GM18909 (cell line): Measurements from ENCODE around the gene CACNA1G.
A peak's percentile ranks its signal among the peaks of the same experiment; 100 is the strongest.

Experiments used
- ATAC-seq: cut with Tn5 transposase; IDR thresholded peaks from one replicate; pipeline ENCODE4 v1.9.1; 2021; ENCODE audit warnings: mild to moderate bottlenecking; ENCODE audit not compliant: unreplicated experiment, poor library complexity

The CACNA1G gene

DNA sequence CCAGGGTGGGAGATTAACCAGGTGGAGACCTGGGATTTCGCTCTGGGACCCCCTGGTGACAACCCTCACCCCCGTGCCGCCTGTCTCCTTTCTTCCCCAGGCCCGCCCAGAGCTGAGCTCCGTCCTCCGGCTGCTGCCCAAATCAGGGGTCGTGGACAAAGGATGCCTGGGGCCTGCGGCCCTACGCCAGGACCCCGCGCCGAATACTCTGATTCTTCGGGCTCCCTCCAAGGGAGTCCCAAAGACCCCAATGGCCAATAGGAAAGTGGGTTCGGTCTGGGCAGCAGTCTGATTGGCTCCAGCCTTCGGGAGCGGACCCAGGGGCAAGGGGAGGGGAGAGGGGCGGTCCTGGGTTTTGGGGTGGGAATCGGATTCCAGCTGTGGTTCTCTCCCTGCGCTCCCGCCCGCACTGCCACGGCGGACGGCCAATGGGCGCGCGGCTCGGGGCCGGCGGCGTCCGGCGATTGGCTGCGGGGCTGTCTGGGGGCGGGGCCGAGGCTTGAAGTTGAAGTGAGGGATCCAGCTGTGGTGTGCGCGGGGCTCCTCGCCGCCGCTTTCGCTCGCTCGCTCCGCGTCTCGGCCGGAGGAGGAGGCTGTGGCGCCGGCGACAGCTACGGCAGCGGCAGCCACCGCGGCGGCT, at the start of gene CACNA1G:
TSS of gene CACNA1G (plus strand) at position 531 of the 640 bp plus-strand sequence. CDS start 745 bp downstream, outside the sequence.
- peak; percentile 94 for ATAC-seq

DNA sequence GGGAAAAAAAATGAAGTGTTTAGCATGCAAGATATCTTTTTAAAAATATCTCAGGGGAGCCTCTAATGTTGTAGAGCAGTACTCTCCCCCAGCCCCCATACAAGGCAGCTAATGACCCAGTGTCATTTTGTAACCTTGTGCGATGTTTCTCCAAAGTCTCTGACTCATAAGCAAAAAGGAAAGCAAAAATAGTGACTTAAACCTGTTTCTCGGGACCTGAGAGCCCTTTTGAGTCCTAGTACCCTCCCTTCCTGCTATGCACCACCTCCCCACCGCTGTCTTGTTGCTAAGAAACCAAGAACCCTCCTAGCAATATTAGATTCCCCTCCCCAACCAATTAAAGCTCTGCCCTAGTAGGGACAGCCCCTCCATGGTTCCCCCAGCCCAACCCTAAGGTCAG, 49.5 kb upstream of the CACNA1G start:
- ATAC-seq: peak; percentile 80

- no peak for ATAC-seq
These were observed 47.0 kb upstream of the CACNA1G start for GRCh38 chr17:50513495-50513894.

DNA sequence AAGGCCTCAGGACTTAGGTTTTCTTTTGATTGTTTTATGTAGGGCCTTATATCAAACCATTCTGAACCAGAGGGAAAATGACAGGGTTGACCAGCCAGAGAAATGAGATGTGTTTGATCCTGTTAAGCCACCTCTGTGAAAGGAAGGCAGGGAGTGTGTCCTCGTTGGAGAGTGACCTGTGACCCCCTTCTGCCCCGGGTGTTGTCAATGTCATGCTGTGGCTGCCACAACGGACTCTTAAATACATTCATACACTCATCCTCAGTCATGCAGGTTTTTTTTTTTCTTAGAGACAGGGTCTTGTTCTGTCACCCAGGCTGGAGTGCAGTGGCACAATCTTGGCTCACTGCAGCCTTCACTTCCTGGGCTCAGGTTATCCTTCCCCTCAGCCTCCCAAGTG, 46.1 kb upstream of the CACNA1G start:
- ATAC-seq: no peak

- no peak for ATAC-seq
These were observed 45.4 kb upstream of the CACNA1G start for GRCh38 chr17:50514936-50515702.

DNA sequence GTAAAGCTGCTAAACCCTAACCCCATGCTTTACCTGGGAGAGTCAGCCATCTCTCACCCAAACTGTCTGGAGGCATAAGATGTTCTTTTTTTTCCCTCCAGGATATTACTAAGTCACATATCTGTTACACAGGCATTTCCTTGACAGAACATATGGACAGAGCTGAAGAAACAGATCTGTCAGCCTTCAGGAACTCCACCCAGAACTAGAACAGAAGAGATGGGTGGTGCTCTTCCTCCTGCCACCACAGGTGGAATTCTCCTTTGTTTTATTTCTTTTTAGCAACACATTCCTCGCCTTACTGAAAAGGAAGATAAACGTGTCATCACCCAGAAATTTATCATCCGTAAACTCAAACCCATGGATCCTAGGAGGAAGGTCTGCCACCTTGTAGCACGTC, 43.5 kb upstream of the CACNA1G start:
- no peak for ATAC-seq

DNA sequence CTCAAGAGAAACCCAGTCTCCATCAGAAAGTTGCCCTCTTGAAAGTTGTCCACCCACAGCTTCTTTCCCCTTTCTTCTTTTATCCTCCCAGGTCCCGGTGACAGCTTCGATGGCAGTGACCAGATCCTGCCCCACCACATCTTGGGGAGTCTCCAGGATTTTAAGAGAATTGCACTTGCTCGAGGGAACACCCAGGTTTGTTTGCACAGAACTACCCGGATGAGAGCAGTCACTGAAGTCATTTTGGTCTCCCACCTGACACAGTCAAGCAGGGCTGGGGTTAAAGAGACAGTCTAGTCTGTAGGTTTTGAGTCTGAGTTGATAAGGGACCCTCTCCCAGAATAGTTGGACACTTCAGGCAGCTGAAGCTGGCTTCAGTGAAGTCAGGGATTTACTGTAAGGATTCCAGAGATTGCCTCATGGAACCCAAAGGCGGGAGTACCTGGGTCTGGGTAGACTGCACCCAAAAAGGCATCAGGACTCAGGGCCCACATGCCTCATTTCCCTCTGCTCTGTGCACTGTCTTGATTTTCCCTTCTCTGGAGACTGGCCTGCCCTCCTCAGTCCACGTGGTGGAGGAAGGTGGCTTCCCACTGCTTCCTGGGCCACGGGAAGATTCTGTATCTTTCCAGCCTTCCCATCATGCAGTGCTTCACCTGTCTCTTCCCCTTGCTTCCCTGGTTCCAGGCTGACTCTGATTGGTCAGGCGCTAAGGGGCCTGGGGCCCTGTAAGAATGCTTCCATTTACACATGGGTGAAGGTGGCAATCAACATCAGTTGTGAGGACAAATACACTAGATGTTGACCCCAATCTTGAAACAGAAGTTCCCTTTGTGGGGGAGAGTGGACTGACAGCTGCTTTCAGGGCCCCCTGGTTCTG, 42.8 kb upstream of the CACNA1G start:
- no peak for ATAC-seq

- no peak for ATAC-seq
These were observed 42.0 kb upstream of the CACNA1G start for GRCh38 chr17:50518384-50519023.

- no peak for ATAC-seq
These were observed 41.2 kb upstream of the CACNA1G start for GRCh38 chr17:50519141-50519834.

GRCh38 chr17:50520483-50520882, 40.0 kb upstream of the CACNA1G start:
- no peak for ATAC-seq

DNA sequence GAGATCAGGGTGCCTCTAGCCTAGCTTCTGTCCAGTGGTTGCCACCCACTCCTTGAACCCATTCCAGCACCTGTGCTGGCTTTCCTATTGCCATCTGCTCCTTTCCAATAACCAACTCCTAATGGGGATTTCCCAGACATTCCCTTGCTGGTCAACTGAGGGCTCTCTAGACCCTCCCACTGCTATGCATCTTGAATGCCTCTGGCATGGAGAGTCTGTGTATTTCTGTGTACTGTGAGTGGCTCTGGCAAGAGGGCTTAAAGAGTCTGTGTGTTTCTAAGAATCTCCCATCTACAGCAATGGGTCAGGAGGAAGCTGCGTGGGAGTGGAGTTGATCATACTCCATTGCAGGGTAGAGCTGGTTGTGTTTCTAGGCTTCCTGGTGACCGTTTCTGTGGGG, 39.0 kb upstream of the CACNA1G start:
- ATAC-seq: no peak

DNA sequence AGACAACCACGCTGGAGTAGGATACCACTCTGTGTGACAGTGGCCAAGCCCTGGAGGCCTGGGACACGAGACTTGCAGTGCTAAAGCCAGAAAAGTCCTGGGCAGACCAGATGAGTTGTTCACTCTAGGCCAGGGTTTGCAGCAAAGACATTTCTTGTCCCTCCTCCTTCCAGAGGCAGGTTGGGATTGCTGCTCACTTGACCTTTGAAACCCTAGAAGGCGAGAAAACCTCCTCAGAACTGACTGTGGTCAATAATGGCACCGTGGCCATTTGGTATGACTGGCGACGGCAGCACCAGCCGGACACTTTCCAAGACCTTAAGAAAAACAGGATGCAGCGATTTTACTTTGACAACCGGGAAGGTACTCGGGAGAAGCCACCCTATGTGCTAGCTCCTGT, 37.7 kb upstream of the CACNA1G start:
- ATAC-seq: no peak

- no peak for ATAC-seq
These were observed 37.3 kb upstream of the CACNA1G start for GRCh38 chr17:50523208-50523607.

GRCh38 chr17:50524838-50525237, 35.7 kb upstream of the CACNA1G start:
- ATAC-seq: no peak

DNA sequence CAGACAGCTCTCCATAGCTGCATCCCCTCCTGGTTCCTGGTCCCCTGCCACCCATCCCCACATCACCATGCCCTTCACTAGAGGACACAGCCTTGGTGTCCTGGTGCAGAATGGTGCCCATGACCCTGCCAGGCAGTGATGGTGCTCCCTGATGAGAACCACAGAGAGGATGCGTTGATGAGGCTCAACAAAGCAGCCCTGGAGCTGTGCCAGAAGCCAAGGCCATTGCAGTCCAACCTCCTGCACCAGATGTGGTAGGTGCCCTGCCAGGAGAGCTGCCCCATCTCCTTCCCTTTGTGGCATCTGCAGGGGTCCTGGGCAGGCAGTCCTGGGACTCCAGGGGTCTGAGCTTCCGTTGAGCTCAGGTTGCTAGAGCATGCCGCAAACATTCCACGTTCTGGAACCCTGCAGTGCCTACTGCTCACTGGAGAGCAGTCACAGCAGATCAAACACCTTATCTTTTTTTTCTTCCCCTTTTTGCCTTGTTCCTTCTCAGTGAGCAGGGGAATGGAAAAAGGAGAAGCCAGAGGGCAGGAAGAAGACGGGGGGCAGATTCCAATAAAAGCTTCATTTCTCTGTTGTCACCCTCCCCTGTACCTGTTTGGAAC, 33.3 kb upstream of the CACNA1G start:
- no peak for ATAC-seq

DNA sequence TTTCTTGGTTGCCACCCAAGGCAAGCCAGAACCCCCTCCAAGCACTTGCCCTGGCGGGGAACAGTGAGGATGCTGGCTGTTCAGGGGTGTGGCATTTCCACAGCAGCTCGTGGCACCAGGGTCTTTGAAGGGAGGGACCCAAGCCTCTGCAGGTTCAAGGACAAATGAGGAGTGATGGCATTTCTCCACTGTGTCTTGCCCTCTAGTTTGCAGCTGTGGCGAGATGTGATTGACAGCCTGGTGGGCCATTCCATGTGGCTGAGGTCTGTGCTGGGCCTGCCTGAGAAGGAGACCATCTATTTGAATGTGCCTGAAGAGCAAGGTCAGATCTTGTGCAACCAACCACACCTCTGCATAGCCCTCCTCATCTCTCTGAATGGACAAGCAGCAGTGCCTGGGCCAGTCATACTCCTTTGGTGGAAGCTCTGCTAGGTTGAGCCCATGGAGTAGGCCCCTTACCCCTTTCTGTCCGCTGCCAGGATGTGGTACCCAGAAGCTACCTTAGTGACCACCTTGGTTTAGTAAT, 32.5 kb upstream of the CACNA1G start:
- no peak for ATAC-seq

GRCh38 chr17:50529849-50530248, 30.7 kb upstream of the CACNA1G start:
- no peak for ATAC-seq

GRCh38 chr17:50531428-50532025, 29.0 kb upstream of the CACNA1G start:
- ATAC-seq: no peak

- ATAC-seq: no peak
These were observed 28.0 kb upstream of the CACNA1G start, which contains the start of gene EPN3 for GRCh38 chr17:50532452-50533024. EPN3 (plus strand) TSS chr17:50532735; CDS start chr17:50536557, 3,822 bp downstream.
